Dermis microvascular lymphatic vessel endothelial cell (primary cell): ENCODE data around the gene DNAJC5G. TPM values are rescaled to one million over a fixed set of nuclear protein-coding genes. Genes with fewer than 3 reads are reported as not detected.
A peak's percentile ranks its signal among the peaks of the same experiment; 100 is the strongest.
"Not testable (repeated sequence)": the region's sequence is repeated elsewhere in the genome, so short reads cannot be mapped to it uniquely, and the experiment has no call there.

Experiments
- DNase-seq, 2 donors: peaks; one replicate each; pipeline versions ENCODE4 v3.0.0 to v3.0.0-alpha.2; 2010; ENCODE audit warnings: low read depth in 2 of 2
- total RNA-seq: library from RNA; depleted of rRNA; stranded (reverse); fragments of >200 nt; gene quantifications from 2 replicates; pipeline ENCODE4 v1.2.1, GENCODE V29; 2014

Gene DNAJC5G
- total RNA-seq, 1 donor from 2014 or later = 0.39 TPM

- DNase-seq = no peak
These were observed 23.5 kb upstream of the DNAJC5G start for GRCh38 chr2:27251766-27252165.

- DNase-seq = no peak
These were observed 20.0 kb upstream of the DNAJC5G start for GRCh38 chr2:27255187-27255586.

- no peak for DNase-seq
These were observed 19.6 kb upstream of the DNAJC5G start for GRCh38 chr2:27255660-27256059.

GRCh38 chr2:27256855-27257454 is 18.3 kb upstream of the DNAJC5G start:
- no peak for DNase-seq

GRCh38 chr2:27258051-27258450 is 17.2 kb upstream of the DNAJC5G start:
- no peak for DNase-seq

- DNase-seq = peak in 1 of 2 donors; percentile 25
These were observed 13.8 kb upstream of the DNAJC5G start for GRCh38 chr2:27261241-27261925.

GRCh38 chr2:27261926-27262298 is 13.3 kb upstream of the DNAJC5G start:
- DNase-seq = no peak

GRCh38 chr2:27262379-27263286 is 12.6 kb upstream of the DNAJC5G start, which contains the start of gene SLC30A3:
TSS of gene SLC30A3 (minus strand) at chr2:27263047. CDS start at chr2:27262906, 141 bp downstream.
- peak in 1 of 2 donors; percentile 81 for DNase-seq

- peak in 1 of 2 donors; percentile 14 for DNase-seq
These were observed 11.7 kb upstream of the DNAJC5G start for GRCh38 chr2:27263287-27264252.

GRCh38 chr2:27264253-27264752 is 10.9 kb upstream of the DNAJC5G start:
- peak in 1 of 2 donors; percentile 19 for DNase-seq

- peak; percentile 67 to 88 for DNase-seq
These were observed 10.3 kb upstream of the DNAJC5G start for GRCh38 chr2:27264753-27265535.

GRCh38 chr2:27265536-27265870 is 9.7 kb upstream of the DNAJC5G start:
- no peak for DNase-seq

GRCh38 chr2:27268296-27268695 is 6.9 kb upstream of the DNAJC5G start:
- DNase-seq = not testable (repeated sequence)

GRCh38 chr2:27270131-27270530 is 5.1 kb upstream of the DNAJC5G start:
- DNase-seq = no peak

GRCh38 chr2:27270670-27271069 is 4.6 kb upstream of the DNAJC5G start:
- DNase-seq = no peak

GRCh38 chr2:27271631-27272340 is 3.4 kb upstream of the DNAJC5G start:
- no peak for DNase-seq

- DNase-seq = not testable (repeated sequence)
These were observed 2.4 kb upstream of the DNAJC5G start for GRCh38 chr2:27272537-27273522.

- DNase-seq = no peak
These were observed 2.8 kb downstream of the DNAJC5G start for GRCh38 chr2:27278010-27278409.
